GM12878 (cell line): Measurements from ENCODE around the gene PDILT. TPM values are rescaled to one million over a fixed set of nuclear protein-coding genes. Genes with fewer than 3 reads are reported as not detected.

Experiments
- ATAC-seq: fragments of 200-7000 bp; cut with Tn5 transposase; 3 replicates; pipeline ENCODE4 v1.9.1; 2020; ENCODE audit warnings: mild to moderate bottlenecking, moderate library complexity
- BruUV-seq: library from RNA; stranded (reverse); fragments of 400-500 nt; replicated peaks from 2 replicates; lab custom pipeline; 2021; lab: Mats Ljungman, UMichigan
- CTCF ChIA-PET: fragments of 300-600 bp; sonication (Branson Sonifier 250); formaldehyde crosslinking; extraction: SDS; loops from one replicate; lab custom pipeline; 2021; ENCODE audit warnings: inconsistent platforms; lab: Yijun Ruan, JAX
- POLR2A ChIA-PET: fragments of 350-600 bp; formaldehyde crosslinking; extraction: SDS; loops from one replicate; lab custom pipeline; 2021; ENCODE audit warnings: inconsistent platforms; lab: Charles Lee
- RAD21 ChIA-PET: fragments of 300-600 bp; sonication (Branson Sonifier 250); formaldehyde crosslinking; loops from one replicate; lab custom pipeline; 2023; ENCODE audit warnings: antibody characterized with exemption; ENCODE audit not compliant: unreplicated experiment; lab: Charles Lee
- SMC1A ChIA-PET: fragments of 300-600 bp; sonication (Branson Sonifier 250); formaldehyde crosslinking; loops from one replicate; lab custom pipeline; 2023; ENCODE audit not compliant: unreplicated experiment, uncharacterized antibody; lab: Charles Lee
- DNase-seq: peaks from one replicate; pipeline ENCODE4 v3.0.0-alpha.2; 2011; ENCODE audit warnings: low read depth, low spot score
- FAIRE-seq: peaks from 3 replicates; lab custom pipeline; 2011; peaks lifted over from hg19 to GRCh38; lab: Jason Lieb, UNC
- H2AFZ ChIP-seq: 2 replicates; pipeline ENCODE4 v1.6.0; 2011; ENCODE audit warnings: low read depth, low read length, control low read depth; ENCODE audit not compliant: control insufficient read depth
- H3K27ac ChIP-seq: 2 replicates; pipeline ENCODE4 v1.5.1; 2011; ENCODE audit warnings: control low read depth; ENCODE audit not compliant: control insufficient read depth, insufficient read depth
- H3K27me3 ChIP-seq, 2 experiments: replicated peaks in 1 of 2; 2 replicates each; pipeline versions ENCODE4 v1.6.0 to v1.6.1; 2011; ENCODE audit warnings: low read length in 1 of 2; ENCODE audit not compliant: control insufficient read depth in 2 of 2, insufficient read depth in 2 of 2
- H3K36me3 ChIP-seq, 2 experiments: 2 replicates each; pipeline ENCODE4 v1.5.1; 2011; ENCODE audit warnings: low read length in 1 of 2; ENCODE audit not compliant: control insufficient read depth in 2 of 2, insufficient read depth in 2 of 2
- H3K4me1 ChIP-seq: 2 replicates; pipeline ENCODE4 v1.6.1; 2011; ENCODE audit warnings: mild to moderate bottlenecking, low read length, moderate library complexity, mixed read lengths; ENCODE audit not compliant: control insufficient read depth, insufficient read depth
- H3K4me2 ChIP-seq: 2 replicates; pipeline ENCODE4 v1.6.0; 2011; ENCODE audit warnings: control low read depth; ENCODE audit not compliant: control insufficient read depth, insufficient read depth
- H3K4me3 ChIP-seq: fragments of 200-600 bp; sonication (generic); 2 replicates; pipeline ENCODE4 v1.5.1; 2016
- H3K79me2 ChIP-seq: 2 replicates; pipeline ENCODE4 v1.6.0; 2011; ENCODE audit warnings: low read length; ENCODE audit not compliant: control insufficient read depth, insufficient read depth
- H3K9ac ChIP-seq: 2 replicates; pipeline ENCODE4 v1.8.0; 2011; ENCODE audit warnings: low read length, control low read depth, mixed read lengths; ENCODE audit not compliant: control insufficient read depth, insufficient read depth
- H3K9me3 ChIP-seq: replicated peaks from 3 replicates; pipeline ENCODE4 v1.5.1; 2011; ENCODE audit warnings: mild to moderate bottlenecking, low read length; ENCODE audit not compliant: control insufficient read depth, insufficient read depth
- H4K20me1 ChIP-seq: 2 replicates; pipeline ENCODE4 v1.6.0; 2011; ENCODE audit not compliant: control insufficient read depth, insufficient read depth
- ASH2L ChIP-seq: fragments of 300-600, 200-600 bp; sonication (generic); IDR thresholded peaks from 2 replicates; pipeline ENCODE4 v1.6.1; 2017; ENCODE audit warnings: low read depth, mild to moderate bottlenecking, borderline replicate concordance
- BACH1 ChIP-seq: fragments of 450-650 bp; IDR thresholded peaks from 2 replicates; pipeline ENCODE4 v1.6.1; 2017; ENCODE audit warnings: mild to moderate bottlenecking, borderline replicate concordance
- CBX5 ChIP-seq: sonication (generic); IDR thresholded peaks from 2 replicates; pipeline ENCODE4 v1.6.1; 2016; ENCODE audit warnings: low read depth, moderate library complexity, mild to moderate bottlenecking, inconsistent platforms
- CHD2 ChIP-seq: IDR thresholded peaks from 2 replicates; pipeline ENCODE4 v1.6.1; 2011; ENCODE audit warnings: low read depth, low read length, improper control_type of control experiment, borderline replicate concordance
- CREB1 ChIP-seq: IDR thresholded peaks from 2 replicates; pipeline ENCODE4 v1.6.1; 2012; ENCODE audit warnings: low read depth, mild to moderate bottlenecking, inconsistent platforms
- EGR1 ChIP-seq, 2 experiments: IDR thresholded peaks; 1 replicate in 1 of 2; 2 replicates in 1 of 2; pipeline ENCODE4 v1.6.1; 2011 to 2012; ENCODE audit warnings: low read depth in 2 of 2, low read length in 2 of 2, borderline replicate concordance in 1 of 2, mild to moderate bottlenecking in 1 of 2, moderate library complexity in 1 of 2
- HCFC1 ChIP-seq: fragments of 150-350 bp; IDR thresholded peaks from 2 replicates; pipeline ENCODE4 v1.6.1; 2014; ENCODE audit warnings: low read length
- IKZF1 ChIP-seq: fragments of 450-650 bp; conservative IDR thresholded peaks from 2 replicates; pipeline ENCODE4 v1.6.1; 2017; ENCODE audit warnings: antibody characterized with exemption, mild to moderate bottlenecking
- JUND ChIP-seq: IDR thresholded peaks from 2 replicates; pipeline ENCODE4 v1.6.1; 2012; ENCODE audit warnings: low read depth, mild to moderate bottlenecking, low read length, improper control_type of control experiment, moderate library complexity
- POLR2A ChIP-seq: IDR thresholded peaks from 2 replicates; pipeline ENCODE4 v1.6.1; 2011; ENCODE audit warnings: low read depth, mild to moderate bottlenecking, low read length
- POU2F2 ChIP-seq: IDR thresholded peaks from 3 replicates; pipeline ENCODE4 v1.6.1; 2011; ENCODE audit warnings: low read depth, mild to moderate bottlenecking, low read length, borderline replicate concordance
- SREBF2 ChIP-seq: IDR thresholded peaks from 2 replicates; pipeline ENCODE4 v1.6.1; 2012; ENCODE audit warnings: mild to moderate bottlenecking, low read length
- TAF1 ChIP-seq: IDR thresholded peaks from 2 replicates; pipeline ENCODE4 v1.6.1; 2011; ENCODE audit warnings: mild to moderate bottlenecking, low read depth, low read length, borderline replicate concordance
- TARDBP ChIP-seq: IDR thresholded peaks from 2 replicates; pipeline ENCODE4 v1.6.1; 2016; ENCODE audit warnings: borderline replicate concordance
- ZBED1 ChIP-seq: IDR thresholded peaks from 2 replicates; pipeline ENCODE4 v1.6.1; 2016; ENCODE audit warnings: borderline replicate concordance
- ZNF622 ChIP-seq: fragments of 450-650 bp; IDR thresholded peaks from 2 replicates; pipeline ENCODE4 v1.6.1; 2017; ENCODE audit warnings: mild to moderate bottlenecking, inconsistent platforms
- WGBS: methylation state at CpG from one replicate; pipeline ENCODE4 v1.1.6; 2016; ENCODE audit warnings: low lambda C conversion rate; ENCODE audit not compliant: insufficient replicate concordance, insufficient coverage; ENCODE audit errors: missing lambda C conversion rate; 5-methylcytosine and 5-hydroxymethylcytosine counted together
- in situ Hi-C: fragments of 300-500 bp; cut with MboI; formaldehyde crosslinking; loops from 9 replicates; pipeline ENCODE4 v1.14.3; 2018; ENCODE audit warnings: mixed read lengths
- intact Hi-C: fragments of 100-400 bp; cut with micrococcal nuclease; formaldehyde crosslinking; loops from one replicate; pipeline ENCODE4 v1.14.2; 2022; ENCODE audit not compliant: unreplicated experiment
- polyA plus RNA-seq, 11 experiments: library from polyadenylated mRNA; depleted of rRNA in 4 of 11; unstranded in 6 of 11; stranded (reverse) in 5 of 11; fragments of >200 nt; fragmentation: Nextera tagmentation in 4 of 11; fragmentation: Illumina TruSeq in 1 of 11; extraction: Ambion mirVana in 4 of 11; extraction: Trizol in 1 of 11; gene quantifications; 1 replicate in 1 of 11; 2 replicates in 10 of 11; pipeline versions ENCODE4 v1.2.1 to v1.2.3, GENCODE V29; 2011 to 2016; ENCODE audit warnings: inconsistent platforms in 2 of 11, missing spikeins in 2 of 11, low read depth in 1 of 11
- total RNA-seq, 4 experiments: library from RNA; depleted of rRNA in 3 of 4; stranded (reverse); fragments of >200 nt in 3 of 4; fragmentation: Illumina TruSeq in 1 of 4; extraction: Trizol in 1 of 4; gene quantifications; 2 replicates each; pipeline versions ENCODE4 v1.2.1 to v1.2.3, GENCODE V29; 2013 to 2021
- TF ChIP-seq, protein P1 (sequence below): fragments of 450-650 bp; conservative IDR thresholded peaks from 2 replicates; pipeline ENCODE4 v1.6.1; 2017; ENCODE audit warnings: mild to moderate bottlenecking, moderate library complexity
- TF ChIP-seq, protein P2 (sequence below): IDR thresholded peaks from 2 replicates; pipeline ENCODE4 v1.6.1; 2012; ENCODE audit warnings: low read length, inconsistent platforms
- TF ChIP-seq, protein P3 (sequence below): IDR thresholded peaks from 2 replicates; pipeline ENCODE4 v1.6.1; 2012; ENCODE audit warnings: mild to moderate bottlenecking, low read depth, low read length
- TF ChIP-seq, protein P4 (sequence below): fragments of 450-650 bp; IDR thresholded peaks from 2 replicates; pipeline ENCODE4 v1.6.1; 2014; ENCODE audit warnings: mild to moderate bottlenecking

The PDILT gene
- total and polyA plus RNA-seq, 10 of the 15 experiments (the other 5 are each of a cell fraction or from before 2014, with no cell fraction given), result not detected

DNA sequence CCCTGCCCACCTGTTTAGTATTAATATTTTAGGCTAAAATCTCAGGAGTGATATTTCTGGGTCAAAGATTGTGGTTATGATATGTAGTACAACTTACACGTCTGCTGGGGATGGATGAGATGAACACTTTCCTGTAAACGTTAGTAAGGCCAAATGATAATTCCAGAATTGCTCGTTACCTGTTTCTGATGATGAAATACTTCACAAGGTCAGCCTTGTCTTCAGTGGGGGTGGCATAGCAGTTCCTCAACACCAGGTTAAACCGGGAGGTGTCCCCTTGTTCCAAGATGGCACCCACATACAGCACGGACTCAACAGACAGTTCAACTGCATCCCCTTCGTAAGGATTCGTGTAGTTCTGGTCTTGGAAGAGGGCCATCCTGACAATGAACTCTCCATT, 86.5 kb downstream of the PDILT start:
- 25% methylated on average over 7 of the region's 7 CpGs for WGBS
- no peak for FAIRE-seq
- Histone ChIP-seq H2AFZ (no peak overlapping the region), H3K4me3 (no peak overlapping the region), H3K9ac (no peak overlapping the region), H4K20me1 (no peaks in the 10 kb centered on the region), H3K9me3 (no peaks in the 10 kb centered on the region), H3K36me3 (no peaks in the 10 kb centered on the region), H3K27ac (no peak overlapping the region), H3K4me2 (no peak overlapping the region), H3K27me3 (no peaks in the 10 kb centered on the region), H3K79me2 (no peaks in the 10 kb centered on the region), H3K4me1 (no peaks in the 10 kb centered on the region)
- no peak for ATAC-seq
- in situ Hi-C loops (no loop called here), intact Hi-C loops (no loop called here)
- ChIA-PET POLR2A (no interaction called here), CTCF (no interaction called here), SMC1A (no interaction called here), RAD21 (no interaction called here)
- no TSS peak for BruUV-seq
- TF ChIP-seq ASH2L (no peak), ZBED1 (no peak), ZNF622 (no peak), CHD2 (no peak), BACH1 (no peak), EGR1 (IDR thresholded peaks at IDR 0.05; ENCODE audit: borderline replicate concordance in 1 of 2, low read depth in 2 of 2, low read length in 2 of 2) (no peak), POU2F2 (no peak), TARDBP (no peak), TAF1 (no peak), JUND (no peak), CREB1 (no peak), CBX5 (no peak), HCFC1 (no peak), SREBF2 (no peak), IKZF1 (no peak), POLR2A (no peak)
- TF ChIP-seq, protein P1, sequence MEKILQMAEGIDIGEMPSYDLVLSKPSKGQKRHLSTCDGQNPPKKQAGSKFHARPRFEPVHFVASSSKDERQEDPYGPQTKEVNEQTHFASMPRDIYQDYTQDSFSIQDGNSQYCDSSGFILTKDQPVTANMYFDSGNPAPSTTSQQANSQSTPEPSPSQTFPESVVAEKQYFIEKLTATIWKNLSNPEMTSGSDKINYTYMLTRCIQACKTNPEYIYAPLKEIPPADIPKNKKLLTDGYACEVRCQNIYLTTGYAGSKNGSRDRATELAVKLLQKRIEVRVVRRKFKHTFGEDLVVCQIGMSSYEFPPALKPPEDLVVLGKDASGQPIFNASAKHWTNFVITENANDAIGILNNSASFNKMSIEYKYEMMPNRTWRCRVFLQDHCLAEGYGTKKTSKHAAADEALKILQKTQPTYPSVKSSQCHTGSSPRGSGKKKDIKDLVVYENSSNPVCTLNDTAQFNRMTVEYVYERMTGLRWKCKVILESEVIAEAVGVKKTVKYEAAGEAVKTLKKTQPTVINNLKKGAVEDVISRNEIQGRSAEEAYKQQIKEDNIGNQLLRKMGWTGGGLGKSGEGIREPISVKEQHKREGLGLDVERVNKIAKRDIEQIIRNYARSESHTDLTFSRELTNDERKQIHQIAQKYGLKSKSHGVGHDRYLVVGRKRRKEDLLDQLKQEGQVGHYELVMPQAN, result no peak
- TF ChIP-seq, protein P2, sequence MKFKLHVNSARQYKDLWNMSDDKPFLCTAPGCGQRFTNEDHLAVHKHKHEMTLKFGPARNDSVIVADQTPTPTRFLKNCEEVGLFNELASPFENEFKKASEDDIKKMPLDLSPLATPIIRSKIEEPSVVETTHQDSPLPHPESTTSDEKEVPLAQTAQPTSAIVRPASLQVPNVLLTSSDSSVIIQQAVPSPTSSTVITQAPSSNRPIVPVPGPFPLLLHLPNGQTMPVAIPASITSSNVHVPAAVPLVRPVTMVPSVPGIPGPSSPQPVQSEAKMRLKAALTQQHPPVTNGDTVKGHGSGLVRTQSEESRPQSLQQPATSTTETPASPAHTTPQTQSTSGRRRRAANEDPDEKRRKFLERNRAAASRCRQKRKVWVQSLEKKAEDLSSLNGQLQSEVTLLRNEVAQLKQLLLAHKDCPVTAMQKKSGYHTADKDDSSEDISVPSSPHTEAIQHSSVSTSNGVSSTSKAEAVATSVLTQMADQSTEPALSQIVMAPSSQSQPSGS, result no peak
- TF ChIP-seq, protein P3, sequence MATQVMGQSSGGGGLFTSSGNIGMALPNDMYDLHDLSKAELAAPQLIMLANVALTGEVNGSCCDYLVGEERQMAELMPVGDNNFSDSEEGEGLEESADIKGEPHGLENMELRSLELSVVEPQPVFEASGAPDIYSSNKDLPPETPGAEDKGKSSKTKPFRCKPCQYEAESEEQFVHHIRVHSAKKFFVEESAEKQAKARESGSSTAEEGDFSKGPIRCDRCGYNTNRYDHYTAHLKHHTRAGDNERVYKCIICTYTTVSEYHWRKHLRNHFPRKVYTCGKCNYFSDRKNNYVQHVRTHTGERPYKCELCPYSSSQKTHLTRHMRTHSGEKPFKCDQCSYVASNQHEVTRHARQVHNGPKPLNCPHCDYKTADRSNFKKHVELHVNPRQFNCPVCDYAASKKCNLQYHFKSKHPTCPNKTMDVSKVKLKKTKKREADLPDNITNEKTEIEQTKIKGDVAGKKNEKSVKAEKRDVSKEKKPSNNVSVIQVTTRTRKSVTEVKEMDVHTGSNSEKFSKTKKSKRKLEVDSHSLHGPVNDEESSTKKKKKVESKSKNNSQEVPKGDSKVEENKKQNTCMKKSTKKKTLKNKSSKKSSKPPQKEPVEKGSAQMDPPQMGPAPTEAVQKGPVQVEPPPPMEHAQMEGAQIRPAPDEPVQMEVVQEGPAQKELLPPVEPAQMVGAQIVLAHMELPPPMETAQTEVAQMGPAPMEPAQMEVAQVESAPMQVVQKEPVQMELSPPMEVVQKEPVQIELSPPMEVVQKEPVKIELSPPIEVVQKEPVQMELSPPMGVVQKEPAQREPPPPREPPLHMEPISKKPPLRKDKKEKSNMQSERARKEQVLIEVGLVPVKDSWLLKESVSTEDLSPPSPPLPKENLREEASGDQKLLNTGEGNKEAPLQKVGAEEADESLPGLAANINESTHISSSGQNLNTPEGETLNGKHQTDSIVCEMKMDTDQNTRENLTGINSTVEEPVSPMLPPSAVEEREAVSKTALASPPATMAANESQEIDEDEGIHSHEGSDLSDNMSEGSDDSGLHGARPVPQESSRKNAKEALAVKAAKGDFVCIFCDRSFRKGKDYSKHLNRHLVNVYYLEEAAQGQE, result no peak
- TF ChIP-seq, protein P4, sequence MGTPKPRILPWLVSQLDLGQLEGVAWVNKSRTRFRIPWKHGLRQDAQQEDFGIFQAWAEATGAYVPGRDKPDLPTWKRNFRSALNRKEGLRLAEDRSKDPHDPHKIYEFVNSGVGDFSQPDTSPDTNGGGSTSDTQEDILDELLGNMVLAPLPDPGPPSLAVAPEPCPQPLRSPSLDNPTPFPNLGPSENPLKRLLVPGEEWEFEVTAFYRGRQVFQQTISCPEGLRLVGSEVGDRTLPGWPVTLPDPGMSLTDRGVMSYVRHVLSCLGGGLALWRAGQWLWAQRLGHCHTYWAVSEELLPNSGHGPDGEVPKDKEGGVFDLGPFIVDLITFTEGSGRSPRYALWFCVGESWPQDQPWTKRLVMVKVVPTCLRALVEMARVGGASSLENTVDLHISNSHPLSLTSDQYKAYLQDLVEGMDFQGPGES, result no peak
- no peak for DNase-seq
